ENCODE measurements around the gene INHA.

GRCh38 chr2:219543596-219544358 lies 28.3 kb upstream of the INHA start, which contains the start of the genes CHPF and TMEM198:
- TF ChIP-seq POLR2AphosphoS5 (IDR thresholded peaks at IDR 0.05) (peak in 1 of 3 donors; percentile 13), CTCF (IDR thresholded peaks at IDR 0.05) (no peak)
